Colonic mucosa (tissue), 4 donors: ENCODE data around the gene SHISA5. TPM values are rescaled to one million over a fixed set of nuclear protein-coding genes. Genes with fewer than 3 reads are reported as not detected.

Experiments
- DNase-seq: peaks from one replicate; pipeline ENCODE4 v3.0.0-alpha.2; 2020
- H3K27ac ChIP-seq: fragments of 200-600 bp; one replicate; pipeline ENCODE4 v1.8.0; 2021
- H3K27me3 ChIP-seq: fragments of 200-600 bp; one replicate; pipeline ENCODE4 v1.8.0; 2021
- H3K36me3 ChIP-seq: fragments of 200-600 bp; one replicate; pipeline ENCODE4 v1.8.0; 2021
- H3K4me1 ChIP-seq: fragments of 200-600 bp; one replicate; pipeline ENCODE4 v1.8.0; 2021; ENCODE audit warnings: mild to moderate bottlenecking
- H3K4me3 ChIP-seq: fragments of 200-600 bp; one replicate; pipeline ENCODE4 v1.8.0; 2021
- H3K9ac ChIP-seq, 2 donors: one replicate each; pipeline ENCODE4 v1.7.0; 2013; ENCODE audit warnings: control low read depth in 2 of 2, low read depth in 2 of 2, low read length in 2 of 2
- H3K9me3 ChIP-seq: fragments of 200-600 bp; one replicate; pipeline ENCODE4 v1.8.0; 2021
- CTCF ChIP-seq: fragments of 200-600 bp; IDR thresholded peaks from one replicate; pipeline ENCODE4 v1.8.0; 2022; ENCODE audit warnings: antibody characterized with exemption, mild to moderate bottlenecking
- intact Hi-C: fragments of 100-400 bp; cut with DNase I; formaldehyde crosslinking; loops from one replicate; pipeline ENCODE4 v1.14.1; 2022
- total RNA-seq, 2 donors: library from RNA; stranded (reverse); fragmentation: NEBNext Ultra II Directional in 1 of 2; extraction: Animal tissue kit (Norgen Biotek cat#: 25700) in 1 of 2; gene quantifications; one replicate each; pipeline ENCODE4 v1.2.1, GENCODE V29; 2021
- donor health status: healthy.
- donor health status: DM: no; HTN: no; CAD: no.
- donor health status: DM: no; HTN: no; CAD: no.

The SHISA5 gene
- total RNA-seq, 2 donors from 2014 or later = 115 to 123 TPM

GRCh38 chr3:48507256-48508061 is 3.5 kb upstream of the SHISA5 start:
- H3K36me3 ChIP-seq = no peaks in the 10 kb centered on the region
- intact Hi-C loops = no loop called here
- no peaks in the 10 kb centered on the region for H3K4me1 ChIP-seq
- H3K9ac ChIP-seq = no peak overlapping the region
- DNase-seq = peak; percentile 44
- H3K27ac ChIP-seq = no peak overlapping the region
- H3K4me3 ChIP-seq = no peak overlapping the region
- no peaks in the 10 kb centered on the region for H3K27me3 ChIP-seq
- TF ChIP-seq CTCF = peak; percentile 38
- no peaks in the 10 kb centered on the region for H3K9me3 ChIP-seq

GRCh38 chr3:48505968-48506504 is 2.1 kb upstream of the SHISA5 start:
- Histone ChIP-seq H3K36me3 (no peaks in the 10 kb centered on the region), H3K9ac (no peak overlapping the region), H3K27me3 (no peaks in the 10 kb centered on the region), H3K27ac (no peak overlapping the region), H3K9me3 (no peaks in the 10 kb centered on the region), H3K4me1 (no peaks in the 10 kb centered on the region), H3K4me3 (no peak overlapping the region)
- DNase-seq = no peak
- intact Hi-C loops = no loop called here
- TF ChIP-seq CTCF = no peak

GRCh38 chr3:48505146-48505545 is 1.2 kb upstream of the SHISA5 start:
- no peak for TF ChIP-seq CTCF
- DNase-seq = no peak
- Histone ChIP-seq H3K9me3 (no peaks in the 10 kb centered on the region), H3K4me3 (no peak overlapping the region), H3K4me1 (no peaks in the 10 kb centered on the region), H3K27me3 (no peaks in the 10 kb centered on the region), H3K36me3 (no peaks in the 10 kb centered on the region), H3K9ac (peak overlapping the region in 1 of 2 donors; percentile 83), H3K27ac (no peak overlapping the region)
- intact Hi-C loops = no loop called here

GRCh38 chr3:48503401-48504050 is 448 bp downstream of the SHISA5 start:
- peak overlapping the region; percentile 53 for H3K4me3 ChIP-seq
- peak overlapping the region; percentile 81 to 83 for H3K9ac ChIP-seq
- H3K27ac ChIP-seq = peak overlapping the region; percentile 72
- no peaks in the 10 kb centered on the region for H3K36me3 ChIP-seq
- no peak for TF ChIP-seq CTCF
- DNase-seq = peak; percentile 37
- no peaks in the 10 kb centered on the region for H3K27me3 ChIP-seq
- no peaks in the 10 kb centered on the region for H3K9me3 ChIP-seq
- intact Hi-C loops = loop anchor here (5.0 kb wide), 1 partner anchor 36 kb away; a partner anchor contains a TSS
- H3K4me1 ChIP-seq = no peaks in the 10 kb centered on the region

GRCh38 chr3:48502728-48503168 is 1.2 kb downstream of the SHISA5 start:
- TF ChIP-seq CTCF = no peak
- intact Hi-C loops = loop anchor here (5.0 kb wide), 1 partner anchor 35 kb away; a partner anchor contains a TSS
- no peaks in the 10 kb centered on the region for H3K36me3 ChIP-seq
- H3K4me3 ChIP-seq = no peak overlapping the region
- H3K9ac ChIP-seq = peak overlapping the region in 1 of 2 donors; percentile 81
- H3K27ac ChIP-seq = peak overlapping the region; percentile 72
- H3K27me3 ChIP-seq = no peaks in the 10 kb centered on the region
- H3K9me3 ChIP-seq = no peaks in the 10 kb centered on the region
- no peak for DNase-seq
- no peaks in the 10 kb centered on the region for H3K4me1 ChIP-seq
